Nephron progenitor cell (in vitro differentiated cells): Measurements from ENCODE around the gene PRR29.

Experiments used
- DNase-seq: peaks from one replicate; pipeline ENCODE4 v3.0.0; 2021
- H3K27ac Mint-ChIP-seq: 2 replicates; pipeline ENCODE4 v1.8.0; 2021; ENCODE audit warnings: mild to moderate bottlenecking, moderate library complexity, mixed read lengths
- H3K27me3 Mint-ChIP-seq: 2 replicates; pipeline ENCODE4 v1.8.0; 2021; ENCODE audit warnings: mild to moderate bottlenecking, low read depth, mixed read lengths; ENCODE audit not compliant: poor library complexity
- H3K36me3 Mint-ChIP-seq: 2 replicates; pipeline ENCODE4 v1.8.0; 2021; ENCODE audit warnings: low read depth, mixed read lengths
- H3K4me1 Mint-ChIP-seq: 2 replicates; pipeline ENCODE4 v1.8.0; 2021; ENCODE audit warnings: mixed read lengths
- H3K4me3 Mint-ChIP-seq: 2 replicates; pipeline ENCODE4 v1.8.0; 2021; ENCODE audit warnings: mild to moderate bottlenecking, moderate library complexity, mixed read lengths
- H3K9me3 Mint-ChIP-seq: 2 replicates; pipeline ENCODE4 v1.8.0; 2021; ENCODE audit warnings: mild to moderate bottlenecking, moderate library complexity, mixed read lengths
- CTCF ChIP-seq: fragments of 200-600 bp; sonication (generic); IDR thresholded peaks from 2 replicates; pipeline ENCODE4 v1.5.0; 2021; ENCODE audit warnings: antibody characterized with exemption

PRR29 gene

GRCh38 chr17:63961355-63962212 is 36.6 kb upstream of the PRR29 start:
- Mint-ChIP-seq H3K36me3 (no peaks in the 10 kb centered on the region), H3K27me3 (peaks cover 25% of the 10 kb centered on the region), H3K9me3 (no peaks in the 10 kb centered on the region), H3K27ac (no peak overlapping the region), H3K4me3 (peak overlapping the region; percentile 80), H3K4me1 (peaks cover 20% of the 10 kb centered on the region)
- TF ChIP-seq CTCF = no peak
- DNase-seq = peak; percentile 98

GRCh38 chr17:63962298-63962744 is 35.8 kb upstream of the PRR29 start:
- DNase-seq = no peak
- H3K4me1 Mint-ChIP-seq = peaks cover 20% of the 10 kb centered on the region
- H3K4me3 Mint-ChIP-seq = no peak overlapping the region
- peaks cover 25% of the 10 kb centered on the region for H3K27me3 Mint-ChIP-seq
- no peaks in the 10 kb centered on the region for H3K9me3 Mint-ChIP-seq
- H3K27ac Mint-ChIP-seq = no peak overlapping the region
- no peaks in the 10 kb centered on the region for H3K36me3 Mint-ChIP-seq
- no peak for TF ChIP-seq CTCF

DNA sequence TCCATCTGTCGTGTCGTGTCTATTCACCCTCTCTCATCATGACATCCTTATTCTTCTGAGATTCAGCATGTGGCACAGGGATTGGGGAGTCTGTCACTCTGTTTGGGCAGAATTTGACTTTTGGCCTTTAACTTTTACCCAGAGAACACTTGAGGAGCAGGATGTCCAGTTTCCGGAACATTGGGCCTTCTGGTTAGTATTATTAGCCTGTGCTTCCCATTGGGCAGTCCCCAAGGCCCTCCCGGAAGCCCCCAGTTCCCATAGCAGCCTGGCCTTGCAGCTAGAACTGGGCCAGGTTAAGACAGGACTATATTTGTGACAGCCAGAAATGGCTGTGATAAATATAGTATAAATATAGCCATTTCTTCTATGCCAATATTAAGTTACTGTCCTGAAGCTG is 35.0 kb upstream of the PRR29 start:
- Mint-ChIP-seq H3K27ac (no peak overlapping the region), H3K27me3 (peaks cover 25% of the 10 kb centered on the region), H3K4me3 (no peak overlapping the region), H3K4me1 (peaks cover 20% of the 10 kb centered on the region), H3K36me3 (no peaks in the 10 kb centered on the region), H3K9me3 (no peaks in the 10 kb centered on the region)
- no peak for DNase-seq
- no peak for TF ChIP-seq CTCF

DNA sequence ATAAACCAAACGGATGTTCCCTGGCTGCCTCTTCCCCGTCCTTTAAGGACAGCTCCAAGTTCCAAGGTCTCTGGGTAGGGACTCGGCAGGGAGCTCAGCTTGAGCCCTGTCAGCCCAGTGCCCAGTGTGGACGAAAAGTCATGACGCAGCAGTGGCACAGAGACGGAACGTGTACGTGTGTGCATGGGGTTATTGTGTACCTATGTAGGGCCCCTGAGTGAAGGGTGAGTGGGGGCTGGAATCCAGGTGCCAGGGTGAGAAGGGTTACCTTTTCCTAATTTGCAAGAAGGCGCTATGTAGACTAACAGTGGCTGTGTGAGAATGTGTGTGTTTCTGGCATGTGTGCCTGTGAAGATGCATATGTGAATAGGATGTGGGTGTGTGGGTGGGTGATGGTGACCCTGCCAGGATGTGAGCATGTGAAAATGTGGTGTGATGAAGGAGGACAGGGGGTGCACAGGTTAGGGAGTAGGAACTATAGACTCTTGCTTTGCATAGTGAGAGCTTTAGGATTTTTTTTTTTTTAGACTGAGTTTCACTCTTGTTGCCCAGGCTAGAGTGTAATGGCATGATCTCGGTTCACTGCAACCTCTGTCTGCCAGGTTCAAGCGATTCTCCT is 31.4 kb upstream of the PRR29 start:
- Mint-ChIP-seq H3K27ac (no peak overlapping the region), H3K4me1 (peaks cover 11% of the 10 kb centered on the region), H3K27me3 (peaks cover 9% of the 10 kb centered on the region), H3K9me3 (no peaks in the 10 kb centered on the region), H3K36me3 (no peaks in the 10 kb centered on the region), H3K4me3 (no peak overlapping the region)
- TF ChIP-seq CTCF = no peak
- no peak for DNase-seq

- Mint-ChIP-seq H3K9me3 (no peaks in the 10 kb centered on the region), H3K27me3 (peaks cover 6% of the 10 kb centered on the region), H3K4me1 (peaks cover 2% of the 10 kb centered on the region), H3K4me3 (no peak overlapping the region), H3K36me3 (no peaks in the 10 kb centered on the region), H3K27ac (no peak overlapping the region)
- TF ChIP-seq CTCF = no peak
- DNase-seq = no peak
These were observed 30.2 kb upstream of the PRR29 start for GRCh38 chr17:63967953-63968352.

DNA sequence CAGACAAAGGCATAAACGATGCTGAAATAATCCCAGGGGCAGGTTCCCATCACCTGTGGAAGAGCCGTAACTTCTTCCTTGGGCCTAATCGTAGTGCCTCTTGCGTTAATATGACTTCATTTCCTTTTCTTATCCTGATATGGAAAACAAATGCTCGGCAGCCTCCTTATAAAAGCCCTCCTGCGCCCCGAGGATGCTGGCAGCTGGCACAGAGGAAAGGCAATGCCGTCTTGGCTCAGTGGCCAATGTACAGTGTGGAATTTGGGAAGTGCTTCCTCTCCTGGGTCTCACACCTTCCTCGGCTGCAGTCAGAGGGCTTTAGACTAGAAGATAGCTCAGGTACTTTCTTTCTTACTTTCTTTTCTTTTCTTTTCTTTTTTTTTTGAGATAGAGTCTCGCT is 28.9 kb upstream of the PRR29 start:
- no peak overlapping the region for H3K27ac Mint-ChIP-seq
- no peak overlapping the region for H3K4me3 Mint-ChIP-seq
- H3K9me3 Mint-ChIP-seq = no peaks in the 10 kb centered on the region
- H3K27me3 Mint-ChIP-seq = peaks cover 10% of the 10 kb centered on the region
- H3K36me3 Mint-ChIP-seq = no peaks in the 10 kb centered on the region
- DNase-seq = no peak
- TF ChIP-seq CTCF = no peak
- H3K4me1 Mint-ChIP-seq = peaks cover 8% of the 10 kb centered on the region
